Limb (tissue), 2 donors: ENCODE measurements around the gene CLCN5.

ENCODE experiments used
- DNase-seq, 2 donors: peaks; one replicate each; pipeline ENCODE4 v3.0.0-alpha.2; 2016; ENCODE audit errors: extremely low spot score in 2 of 2

Gene CLCN5

DNA sequence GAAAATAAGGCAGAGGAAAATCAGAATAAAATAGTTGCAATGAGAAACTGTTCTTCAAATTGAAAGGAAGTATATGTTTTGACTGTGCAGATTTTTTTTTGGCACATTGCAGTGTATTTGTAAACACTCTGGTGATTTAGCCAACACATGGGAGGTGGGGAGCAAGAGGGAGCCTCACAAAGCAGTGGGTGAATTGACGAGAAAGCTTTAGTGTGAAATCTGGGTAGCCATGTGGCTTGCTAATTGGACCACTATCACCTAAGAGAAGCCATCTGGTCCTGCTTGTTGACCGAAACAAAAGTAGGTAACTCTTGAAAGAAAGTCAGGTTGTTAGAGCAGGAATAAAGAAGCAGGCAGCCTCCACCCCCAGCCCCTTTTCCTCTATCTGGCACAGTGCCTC is 10.4 kb downstream of the CLCN5 start:
- no peak for DNase-seq

DNA sequence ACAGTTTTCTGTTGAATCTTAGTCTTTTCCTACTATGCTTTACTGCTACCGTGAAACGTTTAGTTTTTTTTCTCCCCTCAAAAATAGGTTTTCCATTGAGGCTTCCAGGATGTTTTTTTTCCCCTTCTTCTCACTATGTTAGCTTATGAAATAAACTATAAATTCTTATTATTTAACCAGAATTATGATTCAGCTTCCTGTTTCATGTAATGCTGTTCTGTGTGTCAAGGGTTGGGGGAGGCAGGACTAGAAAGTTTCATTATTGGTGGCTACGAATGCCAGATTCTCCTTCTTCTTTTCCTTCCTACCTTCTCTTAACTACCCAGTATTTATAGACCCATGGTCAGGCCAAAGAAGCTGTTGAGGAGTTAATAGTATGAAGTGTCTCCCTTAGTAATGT is 11.8 kb downstream of the CLCN5 start:
- no peak for DNase-seq

DNA sequence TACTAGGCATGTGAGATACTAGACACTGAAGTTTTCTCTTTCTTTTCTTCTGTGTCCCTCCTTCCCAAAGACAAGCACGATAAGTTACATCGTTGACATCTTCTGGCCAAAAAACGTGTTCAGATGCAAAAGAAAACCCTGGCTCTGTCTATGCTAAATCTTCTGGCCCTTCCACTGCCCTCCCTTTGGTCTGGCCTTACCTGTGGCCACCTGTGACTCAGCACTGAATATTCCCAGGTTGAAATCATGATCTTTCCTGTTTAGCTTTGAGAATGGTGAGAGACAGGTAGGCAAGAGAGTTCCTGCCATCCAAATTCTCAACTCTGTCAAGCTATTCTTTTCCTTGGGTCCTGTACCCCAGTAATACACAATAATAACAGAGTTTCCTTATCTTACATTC is 12.3 kb downstream of the CLCN5 start:
- no peak for DNase-seq

DNA sequence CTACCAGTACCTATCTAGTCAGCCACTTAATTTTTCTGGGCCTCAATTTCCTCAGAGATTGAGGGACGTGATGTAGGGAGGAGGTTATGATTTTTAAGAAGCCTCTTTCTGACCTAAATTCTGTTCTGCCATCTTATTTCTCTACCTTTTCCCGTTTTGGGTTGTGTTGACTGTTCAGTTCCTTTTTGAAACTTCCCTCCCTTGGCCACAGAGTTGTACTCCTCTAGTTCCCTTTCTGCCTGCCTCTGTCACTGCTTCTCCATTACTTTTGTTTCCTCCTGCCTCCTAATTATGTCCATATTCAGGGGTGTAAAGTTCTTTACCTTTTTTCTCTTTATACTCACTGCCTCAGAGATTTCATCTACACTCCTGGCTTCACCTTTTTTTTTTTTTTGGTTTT is 25.4 kb downstream of the CLCN5 start:
- no peak for DNase-seq

DNA sequence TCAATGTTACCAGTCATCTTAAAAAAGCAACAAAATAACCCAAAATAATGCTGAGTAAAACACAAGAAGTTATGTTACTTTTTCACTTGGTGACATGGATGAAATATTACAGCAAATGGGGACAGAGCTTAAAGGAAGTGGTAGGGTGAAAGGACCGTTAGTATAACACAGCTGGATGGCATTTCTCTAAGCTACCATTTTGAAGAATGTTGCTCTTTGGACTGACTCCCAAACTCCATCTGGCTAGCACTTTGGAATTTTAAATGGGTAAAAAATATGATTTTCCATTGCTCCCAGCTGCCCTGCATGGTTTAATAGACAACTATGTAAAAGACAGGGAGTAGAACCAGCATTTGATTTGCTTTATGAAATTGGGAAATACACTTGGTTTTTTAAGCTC is 27.6 kb downstream of the CLCN5 start:
- DNase-seq = peak in 1 of 2 donors; percentile 30

DNA sequence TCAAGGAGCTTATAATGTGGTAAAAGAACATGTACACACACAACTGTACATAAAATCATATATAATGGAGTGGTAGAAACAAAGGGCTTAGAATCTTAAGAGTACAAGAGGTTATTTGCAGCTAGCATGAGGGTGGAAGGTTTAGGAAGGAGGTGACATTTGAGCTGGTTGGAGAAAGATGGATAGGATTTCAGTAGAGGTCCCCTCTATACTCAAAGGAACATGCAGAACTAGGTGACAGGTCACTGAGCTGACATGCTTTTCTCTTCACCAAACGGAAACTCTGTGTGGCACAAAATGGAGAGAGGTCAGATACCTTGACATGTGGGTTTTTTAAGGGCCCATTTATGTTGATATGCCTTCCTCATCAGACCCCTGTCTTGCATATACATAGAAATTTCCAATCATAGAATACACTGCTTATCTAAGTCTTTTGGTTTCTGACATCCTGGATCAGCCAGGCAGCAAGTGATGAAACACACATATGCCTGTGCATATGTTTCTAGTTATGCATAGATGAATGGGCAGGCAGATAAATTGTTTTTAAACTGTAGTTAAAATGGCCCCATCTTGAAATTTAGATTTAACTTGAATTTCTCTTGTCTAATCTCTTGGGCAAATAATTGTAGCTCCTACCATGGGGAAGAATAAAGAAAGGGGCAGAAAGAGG is 29.3 kb downstream of the CLCN5 start:
- DNase-seq = no peak

DNA sequence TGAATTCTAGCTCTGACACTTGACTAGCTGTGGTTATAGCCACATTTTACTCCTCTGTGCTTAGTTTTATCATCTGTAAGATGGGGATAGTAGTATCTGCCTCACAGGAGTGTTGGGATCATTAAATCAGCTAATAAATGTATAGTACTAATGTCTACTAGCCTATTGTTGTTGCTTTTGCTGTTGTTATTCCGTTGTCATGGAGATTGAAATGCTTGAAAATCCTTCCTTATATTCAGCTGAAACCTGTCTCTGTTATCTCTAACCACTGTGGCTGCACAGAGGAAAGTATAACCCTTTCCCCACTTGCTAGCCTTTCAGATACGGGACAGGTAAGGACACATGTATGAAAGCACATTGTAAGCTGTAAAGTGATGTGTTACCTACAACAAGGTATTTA is 33.9 kb downstream of the CLCN5 start:
- DNase-seq = no peak

DNA sequence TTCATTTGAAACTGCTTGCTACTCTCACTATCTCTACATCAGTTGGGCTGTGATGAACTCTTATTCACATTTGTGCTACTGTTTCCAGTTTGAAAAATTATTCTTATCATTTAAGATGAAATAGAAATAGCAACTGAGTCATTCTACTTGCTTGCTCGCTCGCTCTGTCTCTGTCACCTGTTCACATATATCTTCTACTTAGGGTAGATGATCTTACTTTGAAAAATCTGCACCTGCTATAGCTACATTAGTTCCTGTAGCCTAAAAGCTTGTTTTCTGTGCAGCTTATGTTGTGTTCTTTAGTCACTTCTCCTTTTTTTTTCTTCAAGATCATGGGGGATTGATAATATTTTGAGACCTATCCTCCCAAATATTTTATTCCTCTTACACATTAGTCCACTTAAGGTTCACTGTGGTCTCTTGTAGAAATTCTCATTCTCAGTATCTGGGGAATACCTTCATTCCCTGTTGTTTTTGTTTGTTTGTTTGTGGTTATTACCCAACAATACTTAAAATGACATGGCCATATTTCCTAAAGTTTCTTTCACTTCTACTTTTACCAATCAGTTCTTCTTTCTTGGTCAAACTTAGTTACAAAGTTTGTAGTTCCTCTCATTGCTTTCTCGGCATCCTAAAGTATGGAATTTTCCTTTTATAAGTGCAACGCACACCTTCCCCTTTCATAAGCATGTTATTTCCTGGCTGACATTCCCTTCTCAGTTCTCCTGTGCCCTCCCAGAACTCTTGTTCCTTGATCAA is 36.5 kb downstream of the CLCN5 start:
- no peak for DNase-seq

DNA sequence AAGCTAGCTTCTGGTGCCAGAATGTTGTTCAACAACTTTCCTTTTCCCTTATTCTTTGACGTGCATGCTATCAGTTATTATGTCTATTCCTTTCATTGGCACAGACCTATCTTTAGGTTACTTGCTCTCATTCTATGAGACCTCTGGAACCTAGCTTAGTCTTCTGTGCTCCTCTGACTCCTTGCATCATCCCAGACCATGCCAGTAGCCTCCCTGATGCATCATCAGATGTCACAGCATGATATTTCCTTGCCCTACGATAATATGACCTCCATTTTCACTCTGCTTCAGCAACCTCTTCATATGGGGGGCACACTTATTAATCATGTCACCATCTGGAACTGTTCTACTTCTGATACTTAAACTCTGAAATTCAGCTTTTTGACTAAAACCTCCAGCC is 37.2 kb downstream of the CLCN5 start:
- no peak for DNase-seq

DNA sequence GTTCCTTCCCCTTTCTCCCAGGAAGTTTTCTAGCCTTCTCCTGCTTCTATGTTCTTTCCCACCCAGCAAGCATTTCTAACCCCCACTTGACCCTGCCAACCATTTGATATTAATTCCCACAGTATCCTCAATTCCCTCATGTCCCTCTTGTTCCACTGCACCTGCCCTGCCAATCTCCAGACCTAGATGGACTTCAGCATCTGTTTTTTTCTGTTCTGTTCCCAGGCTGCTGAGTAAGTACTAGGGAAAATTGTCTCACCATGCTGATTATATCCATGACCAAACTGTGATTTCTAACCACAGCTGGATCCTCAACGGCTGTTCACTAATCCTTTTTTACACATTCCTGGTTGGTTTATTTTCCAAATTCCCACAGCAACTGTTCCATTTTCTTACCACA is 37.7 kb downstream of the CLCN5 start:
- peak in 1 of 2 donors; percentile 48 for DNase-seq

DNA sequence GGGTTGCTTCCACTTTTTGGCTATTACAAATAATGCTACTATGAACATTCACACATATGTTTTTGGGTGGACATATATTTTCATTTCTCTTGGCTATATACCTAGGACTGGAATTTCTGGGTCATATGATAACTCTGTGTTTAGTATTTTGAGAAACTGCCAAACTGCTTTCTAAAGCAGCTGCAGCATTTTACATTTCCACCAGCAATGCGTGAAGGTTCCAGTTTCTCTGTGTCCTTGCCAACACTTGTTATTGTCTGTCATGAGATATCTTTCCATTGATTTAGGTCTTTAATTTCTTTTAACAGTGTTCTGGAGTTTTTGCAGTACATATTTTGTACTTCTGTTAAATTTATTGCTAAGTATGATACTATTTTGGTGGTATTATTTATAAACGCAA is 48.3 kb downstream of the CLCN5 start:
- peak in 1 of 2 donors; percentile 32 for DNase-seq

DNA sequence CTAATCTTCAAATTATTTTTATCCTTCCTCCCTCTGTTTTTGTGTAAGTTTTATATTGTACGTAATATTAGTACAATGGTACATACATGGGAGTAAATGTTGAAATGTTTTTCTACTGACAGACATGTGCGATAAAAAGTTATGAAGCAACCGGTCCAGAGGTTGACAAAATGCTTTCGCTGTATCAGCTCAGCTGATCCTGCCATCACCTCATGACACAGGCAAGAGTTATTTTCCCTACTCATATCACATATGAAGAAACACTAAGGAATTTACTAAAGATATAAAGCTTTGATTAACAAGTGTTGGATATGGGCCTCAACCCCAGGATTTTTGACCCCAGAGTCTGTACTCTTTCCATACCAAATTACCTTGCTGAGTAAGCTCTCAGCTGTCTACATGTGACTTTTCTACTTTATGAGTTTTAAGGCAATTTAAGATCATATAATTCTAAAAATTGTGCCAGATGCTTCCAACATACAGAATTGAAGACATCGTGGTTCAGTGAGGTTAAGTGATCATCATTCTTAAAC is 50.0 kb downstream of the CLCN5 start:
- DNase-seq = no peak

DNA sequence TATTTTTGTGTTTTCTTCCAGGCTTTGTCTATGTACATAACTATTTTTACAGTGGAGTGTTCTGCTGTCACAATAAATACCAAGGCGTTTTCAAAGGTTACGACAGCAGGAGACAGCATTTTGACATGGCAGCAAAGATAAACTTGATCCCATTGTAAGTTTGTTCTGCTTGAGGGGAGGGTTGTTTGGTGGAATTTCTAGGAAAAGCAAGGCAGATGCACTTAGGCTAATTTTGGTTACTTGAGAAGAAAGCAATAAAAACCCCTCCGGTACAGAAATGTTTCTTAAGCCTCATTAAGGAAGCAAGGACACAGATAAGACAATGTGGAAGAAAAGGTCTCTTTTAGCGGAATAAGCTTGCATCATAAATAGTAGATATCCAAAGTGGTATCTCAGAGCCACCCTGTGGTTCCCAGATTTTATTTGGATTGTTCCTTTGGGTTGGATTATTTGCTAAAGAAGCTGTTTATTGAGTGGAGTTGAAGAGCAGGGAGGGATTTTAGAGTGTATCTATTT is 54.3 kb downstream of the CLCN5 start:
- DNase-seq = no peak

DNA sequence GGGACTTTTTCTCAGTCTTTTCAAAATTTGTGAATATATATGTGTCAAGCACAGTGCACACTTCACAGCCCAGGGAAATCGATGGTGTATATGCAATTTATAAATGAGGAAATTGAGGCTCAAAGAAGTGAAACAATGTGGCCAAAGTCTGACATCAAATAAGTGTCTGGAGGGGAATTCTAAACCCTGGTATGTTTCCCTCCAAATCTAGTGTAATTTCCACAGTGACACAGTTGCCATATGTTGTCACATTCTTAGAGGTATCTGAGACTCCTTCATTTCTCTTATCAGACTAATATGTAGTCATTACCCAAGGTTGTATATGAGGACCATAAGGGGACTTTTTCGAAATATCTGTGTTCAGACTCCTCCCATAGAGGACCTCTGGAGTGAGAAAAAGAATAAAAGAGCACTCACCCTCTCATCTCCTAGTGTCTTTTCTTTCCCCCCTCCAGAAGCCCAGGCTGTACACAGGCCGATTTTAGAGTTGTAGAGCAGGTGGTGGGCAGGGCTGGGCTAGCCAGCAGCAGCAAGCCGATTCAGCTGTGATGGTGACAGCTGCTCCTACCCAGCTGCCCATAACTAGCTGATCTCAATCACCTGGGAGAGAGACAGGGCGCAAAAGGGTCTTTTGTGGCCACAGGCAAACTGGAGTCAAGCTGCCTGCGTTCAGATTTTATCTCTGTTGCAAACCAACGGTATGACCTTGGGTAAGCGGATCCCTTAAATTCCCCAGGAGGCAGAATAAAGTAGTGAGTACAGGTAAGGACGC is 55.1 kb downstream of the CLCN5 start:
- peak; percentile 36 to 47 for DNase-seq

DNA sequence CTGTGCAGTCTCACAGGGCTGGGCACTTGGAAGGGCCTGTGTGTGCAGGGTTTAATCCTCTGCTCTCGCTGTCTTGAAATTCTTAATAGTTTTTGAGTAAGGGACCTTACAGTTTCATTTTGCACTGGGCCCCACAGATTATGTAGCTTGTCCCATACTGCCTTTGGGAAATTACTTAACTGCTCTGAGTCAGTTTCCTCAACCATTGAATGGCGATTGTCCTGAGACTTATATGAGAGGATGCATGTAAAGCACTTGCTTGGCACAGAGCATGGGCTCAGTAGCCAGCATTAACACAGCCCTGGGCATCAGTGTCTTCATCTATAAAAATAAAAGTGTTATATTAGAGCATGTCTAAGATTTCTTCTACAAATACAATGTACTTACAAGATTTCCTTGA is 55.8 kb downstream of the CLCN5 start:
- DNase-seq = no peak

DNA sequence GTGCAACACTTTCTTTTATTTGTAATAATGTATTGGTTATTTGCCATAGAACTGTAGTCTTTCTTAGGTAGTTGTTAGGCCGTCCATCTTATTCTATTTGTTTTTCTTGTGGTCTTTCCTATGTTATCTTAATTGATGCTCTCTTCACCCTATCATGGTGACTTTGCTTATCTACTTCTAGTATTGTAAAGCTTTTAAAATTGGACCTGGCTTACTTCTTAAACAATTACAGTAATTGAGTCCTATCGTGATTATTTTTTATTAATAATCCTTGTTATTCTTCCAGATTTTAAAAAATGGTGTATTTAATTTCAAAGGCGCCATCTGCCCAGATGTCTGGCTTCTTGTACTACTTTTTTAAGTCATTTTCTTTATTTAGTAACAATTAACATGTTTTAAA is 63.7 kb downstream of the CLCN5 start:
- DNase-seq = no peak

DNA sequence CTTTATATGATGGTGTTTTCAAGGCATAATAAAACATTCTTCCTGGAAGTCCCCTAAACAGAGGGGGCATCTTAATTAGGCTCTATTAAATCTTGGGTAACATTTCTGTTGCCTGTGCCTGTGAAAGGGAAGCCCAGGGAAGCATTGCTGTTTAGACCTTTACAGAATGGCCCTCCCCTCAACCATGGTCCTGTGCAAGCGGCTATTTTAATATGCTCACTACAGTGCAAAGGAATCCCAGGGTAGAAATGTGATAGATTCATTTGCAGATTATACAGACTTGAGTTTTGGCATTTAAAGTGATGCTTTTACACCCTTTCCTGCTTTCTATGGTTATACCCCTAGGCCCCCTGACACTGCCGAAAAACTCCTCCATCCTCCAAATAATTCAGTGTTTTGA is 65.3 kb downstream of the CLCN5 start:
- DNase-seq = no peak

DNA sequence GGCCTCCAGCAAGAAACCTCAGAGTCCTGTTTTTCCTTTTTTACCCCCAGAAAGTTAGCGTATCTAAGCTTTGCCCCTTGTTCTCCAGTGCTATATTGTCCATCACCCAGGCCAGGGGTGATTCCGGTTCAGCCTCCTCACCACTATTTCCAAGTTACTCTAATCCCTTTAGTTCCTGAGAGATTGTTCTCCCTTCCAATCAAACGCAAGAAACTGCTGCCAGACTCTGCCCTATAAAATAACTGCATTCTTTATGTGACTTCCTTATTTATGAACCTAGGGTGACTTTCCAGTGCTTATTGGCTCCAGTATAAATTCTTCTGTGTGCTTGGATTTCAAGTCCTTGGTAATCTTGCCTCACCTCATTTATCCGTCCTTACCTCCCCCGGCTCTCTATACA is 65.7 kb downstream of the CLCN5 start:
- DNase-seq = no peak

DNA sequence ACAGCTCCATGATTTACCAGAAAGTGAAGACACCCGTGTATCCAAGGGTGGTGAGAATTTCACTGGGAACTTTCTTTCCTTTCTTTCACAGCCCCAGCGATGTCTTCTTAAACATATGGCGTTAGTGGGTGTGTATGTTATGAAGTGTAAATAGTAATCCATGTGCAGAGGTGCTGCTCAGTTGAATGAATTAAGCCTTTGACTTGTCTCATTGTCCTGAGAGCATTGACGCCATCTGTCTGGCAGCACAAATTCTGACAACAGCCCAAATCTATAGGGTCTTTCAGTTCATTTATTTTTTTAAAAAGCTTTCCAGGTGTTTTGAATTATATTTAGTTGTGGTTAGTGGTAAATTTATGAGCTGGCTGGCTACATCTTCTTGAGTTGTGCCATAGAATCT is 69.4 kb downstream of the CLCN5 start:
- DNase-seq = peak in 1 of 2 donors; percentile 65

DNA sequence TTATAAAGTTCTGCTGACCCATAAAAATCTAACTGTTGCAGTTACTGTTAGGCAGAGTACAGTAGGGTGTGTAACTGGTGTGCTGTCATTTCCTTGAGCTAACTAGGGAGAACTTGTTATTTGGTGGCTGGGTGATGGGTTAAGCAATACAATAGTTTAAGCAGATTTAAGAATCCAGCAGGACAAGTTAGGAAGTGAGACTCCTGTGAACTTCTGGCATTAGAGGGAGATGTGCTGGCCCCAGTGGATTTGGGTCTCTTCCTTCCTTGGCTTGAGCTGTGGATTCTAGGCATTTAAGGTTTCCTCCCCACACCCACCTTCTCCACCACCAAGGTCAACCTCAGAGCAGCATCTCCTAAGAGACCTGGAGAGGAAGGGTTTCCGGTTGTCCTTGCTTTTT is 70.5 kb downstream of the CLCN5 start:
- DNase-seq = no peak

DNA sequence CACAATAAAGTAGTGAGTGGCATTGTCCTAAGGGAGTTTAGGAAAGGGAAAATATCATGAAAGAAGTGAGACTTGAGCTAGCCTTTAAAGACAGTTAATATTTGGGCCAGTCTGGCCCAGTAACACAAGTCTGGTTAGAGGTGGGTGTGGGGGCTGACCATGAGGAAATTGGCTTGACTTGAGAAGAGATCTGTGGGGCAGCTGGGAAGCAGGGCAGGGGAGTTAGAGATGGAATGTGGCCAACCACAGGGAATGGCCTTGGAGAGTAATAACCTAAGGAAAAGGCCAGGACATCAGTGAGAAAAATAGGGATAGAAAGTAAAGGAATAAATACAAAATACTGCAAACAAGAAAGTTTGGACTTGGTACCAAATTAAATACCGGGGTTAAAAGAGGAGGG is 71.3 kb downstream of the CLCN5 start:
- no peak for DNase-seq

DNA sequence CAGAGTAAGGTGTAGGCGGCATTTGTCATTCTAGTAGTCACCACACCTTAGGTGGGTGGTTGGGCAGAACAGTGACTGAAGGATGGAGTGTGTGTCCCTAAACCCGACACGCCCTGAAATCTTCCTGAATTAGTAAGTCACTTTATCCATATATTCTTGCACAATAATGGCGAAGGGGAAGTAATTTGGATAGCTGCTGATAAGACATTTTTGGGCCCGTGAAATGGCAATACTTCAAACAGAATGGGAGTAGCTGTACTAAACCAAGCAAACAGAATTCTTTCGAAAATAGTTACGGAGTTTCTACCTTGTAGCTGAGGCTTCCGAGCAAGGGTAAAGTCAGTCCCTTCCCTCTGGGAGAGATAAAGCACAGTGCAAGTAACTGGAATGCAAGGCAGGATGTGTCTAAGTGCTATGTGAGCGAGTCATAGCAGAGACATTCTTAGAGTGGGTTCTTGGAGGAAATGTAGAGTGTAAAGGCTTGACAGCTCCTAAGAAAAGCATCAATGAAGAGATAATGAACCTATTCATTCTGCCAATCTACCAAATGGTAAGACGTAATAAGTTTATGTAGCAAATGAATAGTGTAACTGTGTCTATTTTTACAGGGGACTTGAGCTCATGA is 72.8 kb downstream of the CLCN5 start:
- no peak for DNase-seq
